ENCODE data around the gene EPHA4.

Gene EPHA4

DNA sequence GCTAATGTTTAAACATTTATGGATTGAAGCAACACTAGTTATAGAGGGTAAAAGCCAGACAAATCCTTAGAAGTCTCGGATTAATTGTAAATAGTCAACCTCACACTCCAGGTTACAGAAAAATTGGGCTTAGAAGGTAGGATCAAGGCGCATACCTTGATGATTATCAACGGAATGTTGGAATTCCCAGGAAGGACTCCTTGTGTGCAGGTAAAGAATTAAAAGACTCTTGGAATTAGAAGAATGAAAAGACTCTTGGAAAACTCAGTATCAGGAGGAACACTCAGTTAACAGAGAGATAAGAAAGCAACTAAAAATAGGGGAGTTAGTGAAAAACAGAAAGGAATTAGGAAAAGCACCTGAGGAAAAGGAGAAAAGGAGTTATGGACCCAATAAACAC is 29.3 kb upstream of the EPHA4 start:
- no peak for TF ChIP-seq CTCF (IDR thresholded peaks at IDR 0.05; ENCODE audit: insufficient read depth, low read length, missing control alignments)
- no peak for DNase-seq (ENCODE audit: low read depth, low spot score)
- no peak overlapping the region for H3K4me3 ChIP-seq (ENCODE audit: low read depth, low read length)
- ChIA-PET CTCF (no interaction called here), POLR2A (no interaction called here)

DNA sequence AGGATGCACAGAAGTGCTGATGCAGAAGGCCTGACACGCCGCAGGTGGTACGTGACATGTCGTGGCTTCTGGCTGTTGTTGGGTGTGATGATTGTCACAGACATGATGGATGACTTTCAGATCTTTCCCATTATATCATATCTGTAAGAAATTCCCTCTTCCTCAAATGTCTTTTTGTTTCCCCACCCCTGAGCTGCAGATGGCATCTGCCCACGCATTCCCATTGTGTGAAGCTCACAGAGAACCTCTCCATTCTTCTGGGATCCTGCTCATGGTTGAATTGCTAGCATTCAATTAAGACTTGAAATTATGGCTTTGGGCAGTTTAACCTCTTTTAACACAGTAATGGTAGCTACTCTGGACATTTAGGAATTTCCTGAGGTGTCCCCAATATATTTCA is 28.3 kb upstream of the EPHA4 start:
- TF ChIP-seq CTCF (IDR thresholded peaks at IDR 0.05; ENCODE audit: insufficient read depth, low read length, missing control alignments), result no peak
- POLR2A ChIA-PET, result no interaction called here
- CTCF ChIA-PET, result no interaction called here
- H3K4me3 ChIP-seq (ENCODE audit: low read depth, low read length), result no peak overlapping the region
- no peak for DNase-seq (ENCODE audit: low read depth, low spot score)

GRCh38 chr2:221596192-221596591 is 24.1 kb upstream of the EPHA4 start:
- ChIA-PET POLR2A (no interaction called here), CTCF (no interaction called here)
- no peak for TF ChIP-seq CTCF (IDR thresholded peaks at IDR 0.05; ENCODE audit: insufficient read depth, low read length, missing control alignments)
- DNase-seq (ENCODE audit: low read depth, low spot score), result no peak
- no peak overlapping the region for H3K4me3 ChIP-seq (ENCODE audit: low read depth, low read length)

DNA sequence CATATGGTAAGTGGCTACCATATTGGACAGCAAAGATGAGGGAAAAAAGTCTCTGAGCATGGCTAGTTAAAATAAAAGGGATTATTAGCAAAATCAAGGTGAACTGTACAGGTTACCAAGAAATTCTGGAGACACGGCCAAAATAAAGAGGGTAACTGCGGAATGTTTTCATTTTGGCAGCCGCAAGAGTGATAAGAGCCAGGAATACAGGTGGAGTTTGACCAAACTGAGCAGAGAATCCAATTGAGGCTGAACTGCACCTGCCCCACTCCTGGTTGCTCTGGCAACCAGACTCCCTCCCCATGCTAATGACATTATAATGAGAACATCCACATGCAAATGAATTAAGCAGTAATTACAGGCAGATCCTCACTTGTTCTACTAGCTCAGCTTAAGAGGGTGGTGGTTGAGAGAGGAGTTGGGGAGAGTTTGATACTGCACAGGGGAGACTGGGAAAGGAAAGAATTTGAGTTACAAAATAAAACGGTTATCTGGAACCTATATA is 18.8 kb upstream of the EPHA4 start:
- no peak for DNase-seq (ENCODE audit: low read depth, low spot score)
- no peak overlapping the region for H3K4me3 ChIP-seq (ENCODE audit: low read depth, low read length)
- ChIA-PET POLR2A (no interaction called here), CTCF (interaction anchor here (1.9 kb wide), 1 partner anchor 17 kb away, joined by 9 read pairs; no protein-coding TSS in a partner anchor)
- TF ChIP-seq CTCF (IDR thresholded peaks at IDR 0.05; ENCODE audit: insufficient read depth, low read length, missing control alignments), result no peak

GRCh38 chr2:221589696-221590095 is 17.6 kb upstream of the EPHA4 start:
- no peak for DNase-seq (ENCODE audit: low read depth, low spot score)
- POLR2A ChIA-PET, result no interaction called here
- CTCF ChIA-PET, result interaction anchor here (1.9 kb wide), 1 partner anchor 16 kb away, joined by 9 read pairs; no protein-coding TSS in a partner anchor
- no peak for TF ChIP-seq CTCF (IDR thresholded peaks at IDR 0.05; ENCODE audit: insufficient read depth, low read length, missing control alignments)
- H3K4me3 ChIP-seq (ENCODE audit: low read depth, low read length), result no peak overlapping the region

DNA sequence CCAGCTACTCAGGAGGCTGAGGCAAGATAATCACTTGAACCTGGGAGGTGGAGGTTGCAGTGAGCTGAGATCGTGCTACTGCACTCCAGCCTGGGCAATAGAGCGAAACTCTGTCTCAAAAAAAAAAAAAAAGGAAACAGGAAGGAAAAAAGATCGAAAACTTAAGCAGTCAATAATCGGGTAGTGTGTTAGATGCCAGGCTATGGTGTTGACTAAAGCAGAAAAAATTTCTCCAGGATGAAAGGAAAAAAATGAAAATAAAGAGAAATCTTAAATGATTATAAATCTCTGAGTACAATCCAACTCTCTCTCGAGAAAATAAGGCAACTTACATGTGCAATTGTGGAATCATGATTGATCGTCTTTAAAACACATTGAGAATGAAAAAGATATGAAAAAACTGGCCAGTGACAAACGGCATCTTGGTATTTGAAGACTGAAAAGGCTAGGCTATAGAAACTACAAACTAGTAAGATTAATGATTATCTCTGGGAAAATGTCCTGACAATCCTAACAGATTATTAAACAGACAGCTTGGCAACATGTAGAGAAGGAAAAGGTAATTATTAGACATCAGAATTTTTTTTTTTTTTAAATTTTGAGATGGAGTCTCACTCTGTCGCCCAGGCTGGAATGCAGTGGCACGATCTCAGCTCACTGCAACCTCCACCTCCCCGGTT is 16.3 kb upstream of the EPHA4 start:
- no peak for DNase-seq (ENCODE audit: low read depth, low spot score)
- H3K4me3 ChIP-seq (ENCODE audit: low read depth, low read length), result no peak overlapping the region
- no peak for TF ChIP-seq CTCF (IDR thresholded peaks at IDR 0.05; ENCODE audit: insufficient read depth, low read length, missing control alignments)
- ChIA-PET CTCF (no interaction called here), POLR2A (no interaction called here)
